ENCODE measurements around the gene AP3S2. TPM values are rescaled to one million over a fixed set of nuclear protein-coding genes. Genes with fewer than 3 reads are reported as not detected.

AP3S2 gene
- total and polyA plus RNA-seq, 2 of the 13 experiments (the other 11 are each of a cell fraction or from before 2014, with no cell fraction given), result 17.6 to 44.4 TPM

DNA sequence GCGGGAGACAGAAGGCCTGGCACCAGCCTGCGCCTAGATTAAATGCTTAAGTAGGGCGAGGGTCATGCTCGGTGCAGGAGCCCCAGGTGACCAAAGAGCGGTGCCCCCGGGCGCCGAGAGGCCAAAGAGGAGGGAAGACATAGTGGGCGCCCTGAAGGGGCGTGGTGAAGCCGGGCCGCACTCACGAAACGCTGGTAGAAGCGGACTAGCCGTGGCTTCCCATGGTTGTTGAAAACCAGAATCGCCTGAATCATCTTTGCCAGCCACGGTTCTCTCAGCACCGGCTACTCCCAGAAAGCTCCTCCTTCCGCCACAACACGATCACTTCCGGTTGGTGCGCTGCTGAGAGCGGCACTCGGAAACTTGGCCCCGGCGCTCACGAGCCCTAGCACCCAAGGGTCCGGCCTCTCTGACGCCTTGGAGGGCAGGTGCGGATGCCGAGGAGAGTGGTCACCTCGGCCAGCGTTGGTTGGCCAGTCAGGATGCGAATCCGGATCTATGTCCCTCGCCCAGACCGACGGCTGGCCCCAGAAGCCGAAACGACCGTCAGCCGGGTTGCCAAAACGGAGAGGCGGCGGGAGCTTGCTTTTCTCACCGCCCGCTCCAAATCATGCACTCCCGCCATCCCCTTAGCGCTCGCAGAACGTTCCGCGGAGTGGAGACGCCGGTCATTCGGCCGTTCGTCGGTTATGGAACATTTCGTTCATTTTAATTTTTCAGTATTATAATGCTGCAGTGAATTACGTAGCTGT, at the start of gene AP3S2 (continued):
- TF ChIP-seq, protein P1, sequence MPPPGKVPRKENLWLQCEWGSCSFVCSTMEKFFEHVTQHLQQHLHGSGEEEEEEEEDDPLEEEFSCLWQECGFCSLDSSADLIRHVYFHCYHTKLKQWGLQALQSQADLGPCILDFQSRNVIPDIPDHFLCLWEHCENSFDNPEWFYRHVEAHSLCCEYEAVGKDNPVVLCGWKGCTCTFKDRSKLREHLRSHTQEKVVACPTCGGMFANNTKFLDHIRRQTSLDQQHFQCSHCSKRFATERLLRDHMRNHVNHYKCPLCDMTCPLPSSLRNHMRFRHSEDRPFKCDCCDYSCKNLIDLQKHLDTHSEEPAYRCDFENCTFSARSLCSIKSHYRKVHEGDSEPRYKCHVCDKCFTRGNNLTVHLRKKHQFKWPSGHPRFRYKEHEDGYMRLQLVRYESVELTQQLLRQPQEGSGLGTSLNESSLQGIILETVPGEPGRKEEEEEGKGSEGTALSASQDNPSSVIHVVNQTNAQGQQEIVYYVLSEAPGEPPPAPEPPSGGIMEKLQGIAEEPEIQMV (CRISPR knock-in tag; IDR thresholded peaks at IDR 0.05; ENCODE audit: low read depth), result peak; percentile 83; the same call in 1 of the 2 replicates
- 0 out of 2 replicates have a peak, but pooled peaks have one; percentile 50 for TF ChIP-seq ZNF850 (CRISPR knock-in tag; conservative IDR thresholded peaks at IDR 0.05)
- TF ChIP-seq CAMTA2 (CRISPR knock-in tag; IDR thresholded peaks at IDR 0.05; ENCODE audit: borderline replicate concordance), result no peak
- peak; percentile 96 for TF ChIP-seq IRF2 (CRISPR knock-in tag; IDR thresholded peaks at IDR 0.05)
- TF ChIP-seq, protein P2, sequence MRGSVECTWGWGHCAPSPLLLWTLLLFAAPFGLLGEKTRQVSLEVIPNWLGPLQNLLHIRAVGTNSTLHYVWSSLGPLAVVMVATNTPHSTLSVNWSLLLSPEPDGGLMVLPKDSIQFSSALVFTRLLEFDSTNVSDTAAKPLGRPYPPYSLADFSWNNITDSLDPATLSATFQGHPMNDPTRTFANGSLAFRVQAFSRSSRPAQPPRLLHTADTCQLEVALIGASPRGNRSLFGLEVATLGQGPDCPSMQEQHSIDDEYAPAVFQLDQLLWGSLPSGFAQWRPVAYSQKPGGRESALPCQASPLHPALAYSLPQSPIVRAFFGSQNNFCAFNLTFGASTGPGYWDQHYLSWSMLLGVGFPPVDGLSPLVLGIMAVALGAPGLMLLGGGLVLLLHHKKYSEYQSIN (CRISPR knock-in tag; IDR thresholded peaks at IDR 0.05; ENCODE audit: borderline replicate concordance), result no peak
- TF ChIP-seq ZNF547 (CRISPR knock-in tag; IDR thresholded peaks at IDR 0.05), result peak; percentile 74; the same call in 1 of the 2 replicates
- TF ChIP-seq ZNF569 (CRISPR knock-in tag; IDR thresholded peaks at IDR 0.05; ENCODE audit: borderline replicate concordance), result no peak
- TF ChIP-seq NFIC (IDR thresholded peaks at IDR 0.05; ENCODE audit: low read length), result no peak
- peak; percentile 64; the same call in 1 of the 2 replicates for TF ChIP-seq ZNF30 (CRISPR knock-in tag; IDR thresholded peaks at IDR 0.05)
- TF ChIP-seq NFIB (CRISPR knock-in tag; IDR thresholded peaks at IDR 0.05; ENCODE audit: borderline replicate concordance), result no peak
- peak; percentile 95 for TF ChIP-seq BORCS8-MEF2B (CRISPR knock-in tag; IDR thresholded peaks at IDR 0.05)
- TF ChIP-seq, protein P3, sequence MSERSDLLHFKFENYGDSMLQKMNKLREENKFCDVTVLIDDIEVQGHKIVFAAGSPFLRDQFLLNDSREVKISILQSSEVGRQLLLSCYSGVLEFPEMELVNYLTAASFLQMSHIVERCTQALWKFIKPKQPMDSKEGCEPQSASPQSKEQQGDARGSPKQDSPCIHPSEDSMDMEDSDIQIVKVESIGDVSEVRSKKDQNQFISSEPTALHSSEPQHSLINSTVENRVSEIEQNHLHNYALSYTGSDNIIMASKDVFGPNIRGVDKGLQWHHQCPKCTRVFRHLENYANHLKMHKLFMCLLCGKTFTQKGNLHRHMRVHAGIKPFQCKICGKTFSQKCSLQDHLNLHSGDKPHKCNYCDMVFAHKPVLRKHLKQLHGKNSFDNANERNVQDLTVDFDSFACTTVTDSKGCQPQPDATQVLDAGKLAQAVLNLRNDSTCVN (CRISPR knock-in tag; IDR thresholded peaks at IDR 0.05; ENCODE audit: borderline replicate concordance), result peak; percentile 92; the same call in 1 of the 2 replicates
- no peak for TF ChIP-seq ZNF678 (CRISPR knock-in tag; IDR thresholded peaks at IDR 0.05)
- TF ChIP-seq PCBP2 (optimal IDR thresholded peaks at IDR 0.05; ENCODE audit: low read depth, low read length, poor library complexity, severe bottlenecking), result no peak
- TF ChIP-seq ONECUT2 (CRISPR knock-in tag; IDR thresholded peaks at IDR 0.05), result no peak
- TF ChIP-seq, protein P4, sequence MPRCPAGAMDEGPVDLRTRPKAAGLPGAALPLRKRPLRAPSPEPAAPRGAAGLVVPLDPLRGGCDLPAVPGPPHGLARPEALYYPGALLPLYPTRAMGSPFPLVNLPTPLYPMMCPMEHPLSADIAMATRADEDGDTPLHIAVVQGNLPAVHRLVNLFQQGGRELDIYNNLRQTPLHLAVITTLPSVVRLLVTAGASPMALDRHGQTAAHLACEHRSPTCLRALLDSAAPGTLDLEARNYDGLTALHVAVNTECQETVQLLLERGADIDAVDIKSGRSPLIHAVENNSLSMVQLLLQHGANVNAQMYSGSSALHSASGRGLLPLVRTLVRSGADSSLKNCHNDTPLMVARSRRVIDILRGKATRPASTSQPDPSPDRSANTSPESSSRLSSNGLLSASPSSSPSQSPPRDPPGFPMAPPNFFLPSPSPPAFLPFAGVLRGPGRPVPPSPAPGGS (CRISPR knock-in tag; IDR thresholded peaks at IDR 0.05), result peak; percentile 94
- TF ChIP-seq ZNF329 (CRISPR knock-in tag; IDR thresholded peaks at IDR 0.05; ENCODE audit: low read depth), result peak; percentile 88
- TF ChIP-seq MTA3 (CRISPR knock-in tag; IDR thresholded peaks at IDR 0.05), result no peak
- TF ChIP-seq ARNTL (CRISPR knock-in tag; IDR thresholded peaks at IDR 0.05), result peak; percentile 31; the same call in 1 of the 2 replicates
- TF ChIP-seq, protein P5, sequence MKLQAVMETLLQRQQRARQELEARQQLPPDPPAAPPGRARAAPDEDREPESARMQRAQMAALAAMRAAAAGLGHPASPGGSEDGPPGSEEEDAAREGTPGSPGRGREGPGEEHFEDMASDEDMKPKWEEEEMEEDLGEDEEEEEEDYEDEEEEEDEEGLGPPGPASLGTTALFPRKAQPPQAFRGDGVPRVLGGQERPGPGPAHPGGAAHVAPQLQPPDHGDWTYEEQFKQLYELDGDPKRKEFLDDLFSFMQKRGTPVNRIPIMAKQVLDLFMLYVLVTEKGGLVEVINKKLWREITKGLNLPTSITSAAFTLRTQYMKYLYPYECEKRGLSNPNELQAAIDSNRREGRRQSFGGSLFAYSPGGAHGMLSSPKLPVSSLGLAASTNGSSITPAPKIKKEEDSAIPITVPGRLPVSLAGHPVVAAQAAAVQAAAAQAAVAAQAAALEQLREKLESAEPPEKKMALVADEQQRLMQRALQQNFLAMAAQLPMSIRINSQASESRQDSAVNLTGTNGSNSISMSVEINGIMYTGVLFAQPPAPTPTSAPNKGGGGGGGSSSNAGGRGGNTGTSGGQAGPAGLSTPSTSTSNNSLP (IDR thresholded peaks at IDR 0.05; ENCODE audit: low read depth, low read length), result peak; percentile 51
- TF ChIP-seq, protein P6, sequence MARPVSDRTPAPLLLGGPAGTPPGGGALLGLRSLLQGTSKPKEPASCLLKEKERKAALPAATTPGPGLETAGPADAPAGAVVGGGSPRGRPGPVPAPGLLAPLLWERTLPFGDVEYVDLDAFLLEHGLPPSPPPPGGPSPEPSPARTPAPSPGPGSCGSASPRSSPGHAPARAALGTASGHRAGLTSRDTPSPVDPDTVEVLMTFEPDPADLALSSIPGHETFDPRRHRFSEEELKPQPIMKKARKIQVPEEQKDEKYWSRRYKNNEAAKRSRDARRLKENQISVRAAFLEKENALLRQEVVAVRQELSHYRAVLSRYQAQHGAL (CRISPR knock-in tag; IDR thresholded peaks at IDR 0.05; ENCODE audit: not compliant biosample characterization), result no peak
- peak; percentile 85 for TF ChIP-seq MIER2 (CRISPR knock-in tag; IDR thresholded peaks at IDR 0.05)

Measured in HepG2 (cell line).